CD4-positive, CD25-positive, alpha-beta regulatory T cell (primary cell): ENCODE measurements around the gene CASP12. TPM values are rescaled to one million over a fixed set of nuclear protein-coding genes. Genes with fewer than 3 reads are reported as not detected.
"Not testable (repeated sequence)": the region's sequence is repeated elsewhere in the genome, so short reads cannot be mapped to it uniquely, and the experiment has no call there.

Experiments
- ATAC-seq, 2 donors: fragments of 150-1000 bp; cut with Tn5 transposase; one replicate each; pipeline ENCODE4 v1.10.0; 2021; ENCODE audit warnings: low read depth in 2 of 2, moderate number of reproducible peaks in 2 of 2, moderate library complexity in 1 of 2
- DNase-seq, 3 donors: peaks; one replicate each; pipeline versions ENCODE4 v3.0.0 to v3.0.0-alpha.2; 2012 to 2022; ENCODE audit warnings: mixed read lengths in 1 of 3
- H3K27ac ChIP-seq: one replicate; pipeline ENCODE4 v1.7.0; 2013; ENCODE audit warnings: mild to moderate bottlenecking, low read length; ENCODE audit not compliant: insufficient read depth, poor library complexity, severe bottlenecking
- H3K27me3 ChIP-seq: one replicate; pipeline ENCODE4 v1.7.0; 2013; ENCODE audit warnings: low read length; ENCODE audit not compliant: control insufficient read depth, insufficient read depth
- H3K36me3 ChIP-seq: one replicate; pipeline ENCODE4 v1.7.0; 2013; ENCODE audit warnings: mild to moderate bottlenecking, low read length, moderate library complexity; ENCODE audit not compliant: control insufficient read depth, insufficient read depth
- H3K4me1 ChIP-seq: 2 replicates; pipeline ENCODE4 v1.7.0; 2013; ENCODE audit warnings: mild to moderate bottlenecking, low read length; ENCODE audit not compliant: insufficient read depth, control insufficient read depth, poor library complexity, severe bottlenecking
- H3K4me3 ChIP-seq: one replicate; pipeline ENCODE4 v1.7.0; 2013; ENCODE audit warnings: low read depth, mild to moderate bottlenecking, low read length, moderate library complexity
- H3K9me3 ChIP-seq, 2 experiments: 1 replicate in 1 of 2; 2 replicates in 1 of 2; pipeline ENCODE4 v1.7.0; 2013; ENCODE audit warnings: low read length in 2 of 2, mild to moderate bottlenecking in 1 of 2, moderate library complexity in 1 of 2; ENCODE audit not compliant: control insufficient read depth in 2 of 2
- H3K27ac Mint-ChIP-seq, 3 donors: one replicate each; pipeline ENCODE4 v1.8.0; 2020 to 2022; ENCODE audit warnings: mild to moderate bottlenecking in 3 of 3, mixed read lengths in 3 of 3, moderate library complexity in 2 of 3
- H3K27me3 Mint-ChIP-seq: one replicate; pipeline ENCODE4 v1.8.0; 2022; ENCODE audit warnings: mild to moderate bottlenecking, mixed read lengths
- H3K36me3 Mint-ChIP-seq: one replicate; pipeline ENCODE4 v1.8.0; 2020; ENCODE audit warnings: mixed read lengths
- H3K4me1 Mint-ChIP-seq, 4 donors: one replicate each; pipeline ENCODE4 v1.8.0; 2020 to 2022; ENCODE audit warnings: mixed read lengths in 4 of 4, mild to moderate bottlenecking in 1 of 4
- H3K4me3 Mint-ChIP-seq, 4 donors: one replicate each; pipeline ENCODE4 v1.8.0; 2020 to 2022; ENCODE audit warnings: mild to moderate bottlenecking in 4 of 4, mixed read lengths in 4 of 4, moderate library complexity in 3 of 4
- H3K9me3 Mint-ChIP-seq, 7 donors: one replicate each; pipeline ENCODE4 v1.8.0; 2020 to 2022; ENCODE audit warnings: mixed read lengths in 7 of 7, mild to moderate bottlenecking in 3 of 7, moderate library complexity in 2 of 7
- polyA plus RNA-seq, 4 donors: library from polyadenylated mRNA; unstranded; fragments of 300-500 nt; fragmentation: Illumina TruSeq; gene quantifications; one replicate each; pipeline ENCODE4 v1.2.3, GENCODE V29; 2021
- total RNA-seq: library from RNA; stranded (reverse); gene quantifications from one replicate; pipeline ENCODE4 v1.2.3, GENCODE V29; 2022

CASP12 gene
- total RNA-seq (0.72 TPM), polyA plus RNA-seq (under 1 TPM in 3 of 4 donors, not detected in 1; 0.37 to 0.77 (median 0.49) TPM)

- ATAC-seq = peak; percentile 71 to 83
- H3K4me1 Mint-ChIP-seq = peaks cover 34 to 46% (median 42%) of the 10 kb centered on the region in 4 donors
- peaks cover 12% of the 10 kb centered on the region for H3K36me3 Mint-ChIP-seq
- H3K27ac Mint-ChIP-seq = peak within 1 kb of the TSS; percentile 89 to 92 (median 91)
- DNase-seq = peak in 2 of 3 donors; percentile 35 to 59
- H3K9me3 ChIP-seq = no peaks in the 10 kb centered on the region
- peaks cover 13% of the 10 kb centered on the region for H3K4me1 ChIP-seq
- no peaks in the 10 kb centered on the region for H3K27me3 Mint-ChIP-seq
- peaks cover 2% of the 10 kb centered on the region for H3K36me3 ChIP-seq
- H3K9me3 Mint-ChIP-seq = peaks cover 0 to 1% (median 0%) of the 10 kb centered on the region in 7 donors
- H3K4me3 Mint-ChIP-seq = peak within 1 kb of the TSS; percentile 42 to 90 (median 84)
- H3K27ac ChIP-seq = peak within 1 kb of the TSS; percentile 62
- H3K27me3 ChIP-seq = no peaks in the 10 kb centered on the region
- H3K4me3 ChIP-seq = peak within 1 kb of the TSS; percentile 78
Measured at GRCh38 chr11:104897891-104898684, at the start of gene CASP12. CASP12 (minus strand) TSS chr11:104898460.

GRCh38 chr11:104946907-104947306, 48.6 kb upstream of the CASP12 start:
- peak overlapping the region in 1 of 3 donors; percentile 51 for H3K27ac Mint-ChIP-seq
- no peaks in the 10 kb centered on the region for H3K27me3 ChIP-seq
- DNase-seq = peak in 2 of 3 donors; percentile 60 to 75
- peaks cover 4% of the 10 kb centered on the region for H3K4me1 ChIP-seq
- no peak overlapping the region for H3K4me3 ChIP-seq
- H3K4me1 Mint-ChIP-seq = peaks cover 21 to 32% (median 28%) of the 10 kb centered on the region in 4 donors
- H3K36me3 Mint-ChIP-seq = peaks cover 82% of the 10 kb centered on the region
- no peak overlapping the region for H3K4me3 Mint-ChIP-seq
- no peaks in the 10 kb centered on the region for H3K9me3 ChIP-seq
- no peak overlapping the region for H3K27ac ChIP-seq
- H3K27me3 Mint-ChIP-seq = no peaks in the 10 kb centered on the region
- peaks cover 91% of the 10 kb centered on the region for H3K36me3 ChIP-seq
- H3K9me3 Mint-ChIP-seq = no peaks in the 10 kb centered on the region
- ATAC-seq = peak; percentile 82 to 86

GRCh38 chr11:104944076-104944475, 45.8 kb upstream of the CASP12 start:
- Histone ChIP-seq H3K4me3 (no peak overlapping the region), H3K4me1 (peaks cover 4% of the 10 kb centered on the region), H3K27me3 (no peaks in the 10 kb centered on the region), H3K27ac (no peak overlapping the region), H3K36me3 (peaks cover 62% of the 10 kb centered on the region), H3K9me3 (no peaks in the 10 kb centered on the region)
- Mint-ChIP-seq H3K4me3 (no peak overlapping the region), H3K27ac (peak overlapping the region in 2 of 3 donors; percentile 10 to 52), H3K9me3 (no peaks in the 10 kb centered on the region), H3K27me3 (no peaks in the 10 kb centered on the region), H3K4me1 (peaks cover 20 to 23% (median 21%) of the 10 kb centered on the region in 4 donors), H3K36me3 (peaks cover 58% of the 10 kb centered on the region)
- DNase-seq = no peak
- ATAC-seq = no peak

GRCh38 chr11:104943561-104943960, 45.3 kb upstream of the CASP12 start:
- Mint-ChIP-seq H3K9me3 (no peaks in the 10 kb centered on the region), H3K27ac (no peak overlapping the region), H3K27me3 (no peaks in the 10 kb centered on the region), H3K4me3 (no peak overlapping the region), H3K4me1 (peaks cover 16 to 21% (median 20%) of the 10 kb centered on the region in 4 donors), H3K36me3 (peaks cover 53% of the 10 kb centered on the region)
- Histone ChIP-seq H3K4me3 (no peak overlapping the region), H3K9me3 (no peaks in the 10 kb centered on the region), H3K36me3 (peaks cover 57% of the 10 kb centered on the region), H3K27ac (no peak overlapping the region), H3K27me3 (no peaks in the 10 kb centered on the region), H3K4me1 (peaks cover 4% of the 10 kb centered on the region)
- DNase-seq = no peak
- ATAC-seq = no peak

- peaks cover 0 to 5% of the 10 kb centered on the region in 2 experiments for H3K9me3 ChIP-seq
- H3K27ac ChIP-seq = no peak overlapping the region
- H3K36me3 ChIP-seq = no peaks in the 10 kb centered on the region
- peak; percentile 71 to 74 for ATAC-seq
- Mint-ChIP-seq H3K9me3 (peaks cover 0 to 17% (median 0%) of the 10 kb centered on the region in 7 donors), H3K27ac (peak overlapping the region in 1 of 3 donors; percentile 7), H3K36me3 (peaks cover 4% of the 10 kb centered on the region), H3K4me1 (peaks cover 19 to 45% (median 43%) of the 10 kb centered on the region in 4 donors), H3K27me3 (no peaks in the 10 kb centered on the region), H3K4me3 (peak overlapping the region; percentile 43 to 79 (median 58))
- H3K27me3 ChIP-seq = no peaks in the 10 kb centered on the region
- peaks cover 17% of the 10 kb centered on the region for H3K4me1 ChIP-seq
- peak overlapping the region; percentile 52 for H3K4me3 ChIP-seq
- DNase-seq = peak in 2 of 3 donors; percentile 29 to 53
Measured at GRCh38 chr11:104934594-104934993, 36.3 kb upstream of the CASP12 start.

- ATAC-seq, DNase-seq, H3K27ac ChIP-seq, H3K36me3 ChIP-seq, H3K36me3 Mint-ChIP-seq, H3K27me3 Mint-ChIP-seq, H3K9me3 ChIP-seq, H3K27me3 ChIP-seq: not testable (repeated sequence)
- Mint-ChIP-seq H3K9me3 (peaks cover 0 to 23% (median 2%) of the 10 kb centered on the region in 7 donors), H3K4me3 (peak overlapping the region in 3 of 4 donors; percentile 47 to 79 (median 68)), H3K27ac (peak overlapping the region in 1 of 3 donors; percentile 7), H3K4me1 (peaks cover 19 to 45% (median 43%) of the 10 kb centered on the region in 4 donors)
- peaks cover 17% of the 10 kb centered on the region for H3K4me1 ChIP-seq
- peak overlapping the region; percentile 52 for H3K4me3 ChIP-seq
Measured at GRCh38 chr11:104934073-104934472, 35.8 kb upstream of the CASP12 start.

- Histone ChIP-seq H3K27ac (no peak overlapping the region), H3K4me3 (no peak overlapping the region), H3K36me3 (no peaks in the 10 kb centered on the region), H3K27me3 (no peaks in the 10 kb centered on the region), H3K4me1 (peaks cover 1% of the 10 kb centered on the region), H3K9me3 (peaks cover 0 to 9% of the 10 kb centered on the region in 2 experiments)
- Mint-ChIP-seq H3K36me3 (peaks cover 7% of the 10 kb centered on the region), H3K4me1 (peaks cover 11 to 33% (median 22%) of the 10 kb centered on the region in 4 donors), H3K27me3 (no peaks in the 10 kb centered on the region), H3K9me3 (peaks cover 0 to 29% (median 4%) of the 10 kb centered on the region in 7 donors), H3K27ac (peak overlapping the region in 1 of 3 donors; percentile 37), H3K4me3 (no peak overlapping the region)
- no peak for DNase-seq
- ATAC-seq = no peak
Measured at GRCh38 chr11:104928811-104929210, 30.6 kb upstream of the CASP12 start.
